Gastroesophageal sphincter (tissue), 4 donors: ENCODE data around the gene CPEB2. TPM values are rescaled to one million over a fixed set of nuclear protein-coding genes. Genes with fewer than 3 reads are reported as not detected.
A peak's percentile ranks its signal among the peaks of the same experiment; 100 is the strongest.

Source experiments
- ATAC-seq: fragments of 150-250 bp; one replicate; pipeline ENCODE4 v1.9.1; 2016; ENCODE audit warnings: mild to moderate bottlenecking, moderate library complexity
- H3K27ac ChIP-seq, 4 donors: fragments of 200-600 bp; sonication (generic) in 3 of 4; 1 replicate in 3 of 4; 2 replicates in 1 of 4; pipeline ENCODE4 v1.5.1; 2016 to 2019
- H3K27me3 ChIP-seq: fragments of 200-600 bp; sonication (generic); one replicate; pipeline ENCODE4 v1.5.1; 2019
- H3K36me3 ChIP-seq, 2 donors: fragments of 200-600 bp; sonication (generic); one replicate each; pipeline ENCODE4 v1.5.1; 2019; ENCODE audit warnings: control low read depth in 1 of 2
- H3K4me1 ChIP-seq, 3 donors: fragments of 200-600 bp; sonication (generic); 1 replicate in 2 of 3; 2 replicates in 1 of 3; pipeline ENCODE4 v1.5.1; 2016 to 2019; ENCODE audit warnings: control low read depth in 2 of 3
- H3K4me3 ChIP-seq, 2 donors: fragments of 200-600 bp; sonication (generic); one replicate each; pipeline ENCODE4 v1.5.1; 2019; ENCODE audit warnings: mild to moderate bottlenecking in 1 of 2, moderate library complexity in 1 of 2
- H3K9me3 ChIP-seq, 3 donors: fragments of 200-600 bp; sonication (generic); one replicate each; pipeline ENCODE4 v1.5.1; 2017 to 2019; ENCODE audit warnings: control low read depth in 2 of 3
- EP300 ChIP-seq: sonication (generic); formaldehyde crosslinking; IDR thresholded peaks from one replicate; pipeline ENCODE4 v1.6.1; 2017; ENCODE audit warnings: antibody characterized with exemption, mild to moderate bottlenecking
- POLR2A ChIP-seq, 2 donors: fragments of 450-650 bp; IDR thresholded peaks; one replicate each; pipeline ENCODE4 v1.6.1; 2017; ENCODE audit warnings: antibody characterized with exemption in 2 of 2, mild to moderate bottlenecking in 2 of 2, moderate library complexity in 1 of 2
- POLR2AphosphoS5 ChIP-seq: sonication (generic); formaldehyde crosslinking; IDR thresholded peaks from one replicate; pipeline ENCODE4 v1.6.1; 2017; ENCODE audit warnings: antibody characterized with exemption
- WGBS, 2 donors: methylation state at CpG; one replicate each; pipeline ENCODE4 v1.1.5; 2018; ENCODE audit warnings: low coverage in 1 of 2; 5-methylcytosine and 5-hydroxymethylcytosine counted together
- total RNA-seq, 4 donors: library from RNA; depleted of rRNA; stranded (reverse); fragments of >200 nt; gene quantifications; one replicate each; pipeline ENCODE4 v1.1.0, GENCODE V29; 2016
- TF ChIP-seq, protein P1 (sequence below), 4 experiments: fragments of 200-600 bp in 2 of 4; fragments of 450-650 bp in 2 of 4; sonication (generic) in 1 of 4; IDR thresholded peaks; one replicate each; pipeline ENCODE4 v1.5.1; 2017 to 2019; ENCODE audit warnings: antibody characterized with exemption in 4 of 4, mild to moderate bottlenecking in 2 of 4, moderate library complexity in 2 of 4

Gene CPEB2
- total RNA-seq, 4 donors from 2014 or later: 21.9 to 34.4 (median 27.4) TPM

DNA sequence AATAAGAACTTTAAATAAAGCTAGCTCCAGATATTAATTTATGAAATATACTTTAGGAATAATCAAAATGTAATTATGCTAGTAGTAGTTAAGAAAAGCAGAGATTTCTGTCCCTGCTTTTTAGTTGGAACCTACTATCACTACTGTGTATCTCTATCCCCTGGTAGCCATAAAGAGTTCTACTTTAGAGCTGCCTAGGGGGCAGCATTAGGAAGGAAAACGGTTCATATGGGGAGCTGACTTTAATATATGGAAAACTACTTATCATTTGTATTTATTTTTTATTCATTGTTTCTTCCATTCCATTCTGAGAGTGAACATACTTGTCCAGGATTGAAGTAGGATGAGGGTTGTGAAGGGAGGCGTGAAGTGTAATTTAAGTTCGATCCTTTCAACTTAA lies 40.9 kb downstream of the CPEB2 start:
- Histone ChIP-seq H3K27ac (peak overlapping the region in 3 of 4 donors; percentile 29 to 63 (median 35)), H3K27me3 (no peaks in the 10 kb centered on the region), H3K4me1 (peaks cover 0 to 71% (median 14%) of the 10 kb centered on the region in 3 donors), H3K4me3 (no peak overlapping the region), H3K36me3 (no peaks in the 10 kb centered on the region), H3K9me3 (no peaks in the 10 kb centered on the region)
- 50 to 74% methylated on average over 1 to 3 of the region's 3 CpGs for WGBS, 2 donors
- no peak for ATAC-seq
- TF ChIP-seq EP300 (no peak), POLR2A (IDR thresholded peaks at IDR 0.05) (no peak), POLR2AphosphoS5 (no peak)
- TF ChIP-seq, protein P1, sequence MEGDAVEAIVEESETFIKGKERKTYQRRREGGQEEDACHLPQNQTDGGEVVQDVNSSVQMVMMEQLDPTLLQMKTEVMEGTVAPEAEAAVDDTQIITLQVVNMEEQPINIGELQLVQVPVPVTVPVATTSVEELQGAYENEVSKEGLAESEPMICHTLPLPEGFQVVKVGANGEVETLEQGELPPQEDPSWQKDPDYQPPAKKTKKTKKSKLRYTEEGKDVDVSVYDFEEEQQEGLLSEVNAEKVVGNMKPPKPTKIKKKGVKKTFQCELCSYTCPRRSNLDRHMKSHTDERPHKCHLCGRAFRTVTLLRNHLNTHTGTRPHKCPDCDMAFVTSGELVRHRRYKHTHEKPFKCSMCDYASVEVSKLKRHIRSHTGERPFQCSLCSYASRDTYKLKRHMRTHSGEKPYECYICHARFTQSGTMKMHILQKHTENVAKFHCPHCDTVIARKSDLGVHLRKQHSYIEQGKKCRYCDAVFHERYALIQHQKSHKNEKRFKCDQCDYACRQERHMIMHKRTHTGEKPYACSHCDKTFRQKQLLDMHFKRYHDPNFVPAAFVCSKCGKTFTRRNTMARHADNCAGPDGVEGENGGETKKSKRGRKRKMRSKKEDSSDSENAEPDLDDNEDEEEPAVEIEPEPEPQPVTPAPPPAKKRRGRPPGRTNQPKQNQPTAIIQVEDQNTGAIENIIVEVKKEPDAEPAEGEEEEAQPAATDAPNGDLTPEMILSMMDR (IDR thresholded peaks at IDR 0.05): no peak

DNA sequence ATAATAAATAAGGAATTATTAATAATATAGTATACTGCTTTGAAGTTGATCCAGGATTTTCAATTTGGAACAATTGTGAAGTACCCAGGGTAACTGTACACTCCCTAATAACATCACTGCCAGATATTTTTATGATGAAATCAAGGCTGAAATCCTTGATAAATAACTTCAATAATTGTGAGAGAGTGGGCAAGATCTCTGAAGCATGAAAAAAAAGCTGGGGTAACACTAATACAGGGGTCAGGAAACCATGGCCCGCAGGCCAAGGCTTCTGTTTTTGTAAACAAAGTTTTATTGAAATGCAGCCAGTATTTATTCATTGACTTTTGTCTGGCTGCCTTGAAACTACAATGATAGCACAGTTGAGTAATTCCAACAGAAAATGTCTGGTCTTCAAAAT lies 41.6 kb downstream of the CPEB2 start:
- TF ChIP-seq EP300: no peak
- no peak for TF ChIP-seq POLR2A (IDR thresholded peaks at IDR 0.05)
- TF ChIP-seq, protein P1 (IDR thresholded peaks at IDR 0.05): no peak
- TF ChIP-seq POLR2AphosphoS5: no peak
- 38 to 60% methylated on average over 1 of the region's 1 CpG for WGBS, 2 donors
- Histone ChIP-seq H3K27ac (peak overlapping the region in 1 of 4 donors; percentile 63), H3K4me3 (no peak overlapping the region), H3K9me3 (no peaks in the 10 kb centered on the region), H3K4me1 (peaks cover 0 to 64% (median 14%) of the 10 kb centered on the region in 3 donors), H3K27me3 (no peaks in the 10 kb centered on the region), H3K36me3 (no peaks in the 10 kb centered on the region)
- no peak for ATAC-seq

DNA sequence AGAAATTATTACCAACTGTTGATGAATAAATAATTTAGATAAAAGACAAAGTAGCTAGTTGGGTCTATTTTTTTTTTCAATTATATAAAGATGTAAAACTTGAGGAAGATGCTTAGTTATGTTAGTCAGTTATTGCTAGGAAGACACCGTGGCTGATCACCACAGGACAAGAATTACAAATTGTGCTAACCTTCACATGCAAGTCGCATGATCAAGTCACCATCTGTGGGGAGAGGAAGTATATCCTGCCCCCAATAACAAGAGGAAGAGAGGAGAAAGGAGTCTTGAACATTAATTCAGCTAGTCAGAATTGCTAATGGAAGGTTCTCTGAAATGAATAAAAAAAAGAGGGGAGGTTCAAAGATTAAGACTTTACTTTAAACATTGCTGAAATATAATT lies 52.3 kb downstream of the CPEB2 start:
- no peak for TF ChIP-seq POLR2AphosphoS5
- TF ChIP-seq, protein P1 (IDR thresholded peaks at IDR 0.05): no peak
- TF ChIP-seq EP300: no peak
- TF ChIP-seq POLR2A (IDR thresholded peaks at IDR 0.05): no peak
- peaks cover 3 to 53% of the 10 kb centered on the region in 2 donors for H3K36me3 ChIP-seq
- ATAC-seq: no peak

DNA sequence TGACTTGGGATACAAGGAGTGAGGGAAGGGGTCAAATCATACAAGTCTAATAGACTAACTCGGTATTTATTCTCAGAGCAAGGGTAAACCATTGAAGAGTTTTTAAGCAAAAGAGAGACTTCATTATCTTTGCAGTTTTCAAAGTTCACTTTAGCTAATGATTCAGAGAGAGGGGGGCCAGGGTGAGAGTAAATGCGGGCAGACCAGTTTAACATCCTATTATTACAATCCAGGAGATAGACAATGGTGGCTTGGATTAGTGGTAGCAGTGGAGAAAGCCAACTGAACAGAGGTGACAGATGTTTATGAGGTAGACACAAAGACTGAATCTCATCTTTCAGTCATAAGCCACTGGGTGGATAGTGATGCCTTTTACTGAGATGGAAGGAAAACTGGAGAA lies 57.9 kb downstream of the CPEB2 start:
- Histone ChIP-seq H3K27ac (no peak overlapping the region), H3K36me3 (peaks cover 0 to 71% of the 10 kb centered on the region in 2 donors), H3K27me3 (no peaks in the 10 kb centered on the region), H3K4me3 (no peak overlapping the region), H3K9me3 (no peaks in the 10 kb centered on the region), H3K4me1 (peaks cover 0 to 8% (median 0%) of the 10 kb centered on the region in 3 donors)
- no peak for ATAC-seq
- no peak for TF ChIP-seq EP300
- no peak for TF ChIP-seq POLR2A (IDR thresholded peaks at IDR 0.05)
- TF ChIP-seq POLR2AphosphoS5: no peak
- TF ChIP-seq, protein P1 (IDR thresholded peaks at IDR 0.05): no peak
- WGBS, 2 donors: 96 to 100% methylated on average over 2 of the region's 2 CpGs

More for the DNA sequence above, 52.3 kb downstream of the CPEB2 start:
- peaks cover 0 to 17% (median 0%) of the 10 kb centered on the region in 3 donors for H3K4me1 ChIP-seq
- H3K27me3 ChIP-seq: no peaks in the 10 kb centered on the region
- H3K9me3 ChIP-seq: no peaks in the 10 kb centered on the region
- H3K27ac ChIP-seq: no peak overlapping the region
- no peak overlapping the region for H3K4me3 ChIP-seq
- WGBS, 2 donors: 69 to 88% methylated on average over 2 of the region's 2 CpGs

DNA sequence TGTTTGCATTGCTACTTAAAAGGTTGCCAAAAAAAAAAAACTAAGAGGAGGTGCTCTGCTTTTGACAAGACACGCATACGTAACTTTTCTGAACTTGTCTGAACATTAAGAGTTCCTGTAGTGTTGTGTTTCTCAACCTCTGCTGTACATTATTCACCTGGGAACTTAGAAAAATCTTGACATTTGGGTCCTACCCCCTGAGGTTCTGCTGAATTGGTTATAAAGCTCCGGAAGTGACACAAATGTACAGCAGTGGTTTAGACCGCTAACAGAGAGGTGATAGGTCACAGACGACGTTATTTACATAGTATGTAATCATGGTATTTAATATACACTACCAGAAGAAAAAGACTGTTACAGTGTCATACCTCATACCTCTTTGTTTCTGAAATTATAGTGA lies 61.1 kb downstream of the CPEB2 start:
- Histone ChIP-seq H3K4me1 (peaks cover 0 to 9% (median 0%) of the 10 kb centered on the region in 3 donors), H3K36me3 (peaks cover 0 to 81% of the 10 kb centered on the region in 2 donors), H3K27ac (no peak overlapping the region), H3K9me3 (no peaks in the 10 kb centered on the region), H3K27me3 (no peaks in the 10 kb centered on the region), H3K4me3 (no peak overlapping the region)
- TF ChIP-seq, protein P1 (IDR thresholded peaks at IDR 0.05): no peak
- TF ChIP-seq EP300: no peak
- no peak for TF ChIP-seq POLR2AphosphoS5
- no peak for TF ChIP-seq POLR2A (IDR thresholded peaks at IDR 0.05)
- WGBS, 2 donors: 82% methylated on average over 6 of the region's 6 CpGs
- ATAC-seq: no peak
